Fibroblast of lung (primary cell): ENCODE data around the gene HIVEP3. TPM values are rescaled to one million over a fixed set of nuclear protein-coding genes. Genes with fewer than 3 reads are reported as not detected.

Source experiments
- DNase-seq, 2 donors: peaks; one replicate each; pipeline versions ENCODE4 v3.0.0 to v3.0.0-alpha.2; 2010; ENCODE audit warnings: low read depth in 2 of 2
- H2AFZ ChIP-seq: 2 replicates; pipeline ENCODE4 v1.5.1; 2012; ENCODE audit warnings: low read length, control low read depth, inconsistent platforms
- H3K27ac ChIP-seq: 2 replicates; pipeline ENCODE4 v1.5.1; 2011; ENCODE audit warnings: low read length, control low read depth; ENCODE audit not compliant: insufficient read depth
- H3K27me3 ChIP-seq: 2 replicates; pipeline ENCODE4 v1.5.1; 2011; ENCODE audit warnings: mild to moderate bottlenecking, low read length; ENCODE audit not compliant: control insufficient read depth, insufficient read depth
- H3K36me3 ChIP-seq: 2 replicates; pipeline ENCODE4 v1.5.1; 2011; ENCODE audit warnings: low read length; ENCODE audit not compliant: control insufficient read depth, insufficient read depth
- H3K4me1 ChIP-seq: 2 replicates; pipeline ENCODE4 v1.5.1; 2011; ENCODE audit warnings: low read length; ENCODE audit not compliant: control insufficient read depth, insufficient read depth; ENCODE audit errors: extremely low read depth
- H3K4me2 ChIP-seq: 2 replicates; pipeline ENCODE4 v1.5.1; 2011; ENCODE audit warnings: low read length, control low read depth; ENCODE audit not compliant: insufficient read depth; ENCODE audit errors: extremely low read depth
- H3K4me3 ChIP-seq, 4 experiments: fragments of 200-600 bp in 1 of 4; sonication (generic) in 1 of 4; replicated peaks in 1 of 4; 2 replicates each; pipeline ENCODE4 v1.5.1; 2011 to 2016; ENCODE audit warnings: low read length in 4 of 4, low read depth in 3 of 4, mild to moderate bottlenecking in 3 of 4, control low read depth in 2 of 4, inconsistent platforms in 1 of 4, mixed read lengths in 1 of 4; ENCODE audit not compliant: insufficient read depth in 1 of 4; ENCODE audit errors: control extremely low read depth in 1 of 4
- H3K79me2 ChIP-seq: 2 replicates; pipeline ENCODE4 v1.5.1; 2012; ENCODE audit warnings: mild to moderate bottlenecking, low read length, inconsistent platforms; ENCODE audit not compliant: control insufficient read depth, insufficient read depth
- H3K9ac ChIP-seq: 2 replicates; pipeline ENCODE4 v1.5.1; 2011; ENCODE audit warnings: mild to moderate bottlenecking, low read length, control low read depth; ENCODE audit not compliant: insufficient read depth
- H3K9me3 ChIP-seq: 2 replicates; pipeline ENCODE4 v1.5.1; 2012; ENCODE audit warnings: low read depth, low read length; ENCODE audit not compliant: control insufficient read depth, insufficient read depth
- H4K20me1 ChIP-seq: 2 replicates; pipeline ENCODE4 v1.5.1; 2011; ENCODE audit warnings: low read length; ENCODE audit not compliant: control insufficient read depth, insufficient read depth; ENCODE audit errors: extremely low read depth
- CTCF ChIP-seq, 2 donors: IDR thresholded peaks in 1 of 2; conservative IDR thresholded peaks in 1 of 2; 1 replicate in 1 of 2; 2 replicates in 1 of 2; pipeline ENCODE4 v1.5.1; 2011 to 2012; ENCODE audit warnings: low read length in 2 of 2, control low read depth in 1 of 2, inconsistent platforms in 1 of 2, low read depth in 1 of 2, mild to moderate bottlenecking in 1 of 2
- EZH2 ChIP-seq: IDR thresholded peaks from 2 replicates; pipeline ENCODE4 v1.5.1; 2012; ENCODE audit warnings: low read length, control low read depth, mild to moderate bottlenecking; ENCODE audit errors: missing control alignments
- polyA plus RNA-seq, 2 donors: library from polyadenylated mRNA; depleted of rRNA in 1 of 2; stranded (reverse) in 1 of 2; unstranded in 1 of 2; fragments of >200 nt; gene quantifications; 2 replicates each; pipeline ENCODE4 v1.2.1, GENCODE V29; 2011 to 2012; ENCODE audit warnings: missing spikeins in 1 of 2
- total RNA-seq: library from RNA; depleted of rRNA; stranded (reverse); fragments of >200 nt; gene quantifications from 2 replicates; pipeline ENCODE4 v1.2.1, GENCODE V29; 2014

HIVEP3 gene
- total and polyA plus RNA-seq, 2 donors (not counting 1 experiment from before 2014, with no cell fraction given) = 0.83 to 3.2 TPM

DNA sequence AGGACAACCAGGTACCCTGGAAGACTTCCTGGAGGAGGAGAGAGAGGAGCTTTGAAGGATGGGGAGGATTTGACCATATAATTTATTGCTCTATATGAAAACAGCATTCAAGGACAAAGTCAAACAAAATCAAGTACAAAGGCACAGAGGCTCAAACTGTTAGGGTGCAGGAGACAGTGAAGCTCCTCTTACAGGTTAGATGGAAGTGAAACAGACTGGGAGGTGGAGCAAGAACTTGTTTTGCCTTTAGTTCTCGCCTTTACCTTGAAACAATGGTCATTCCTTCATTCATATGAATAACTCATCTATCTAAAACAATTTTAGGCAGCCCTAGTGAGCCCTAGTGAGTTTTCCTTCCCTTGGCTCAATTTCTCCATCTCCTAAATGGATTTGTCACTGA, 199.6 kb downstream of the HIVEP3 start:
- H3K36me3 ChIP-seq = no peaks in the 10 kb centered on the region
- H3K27me3 ChIP-seq = no peaks in the 10 kb centered on the region
- H3K9me3 ChIP-seq = no peaks in the 10 kb centered on the region
- no peak for TF ChIP-seq CTCF (conservative IDR thresholded peaks at IDR 0.05 in 1 of 2, IDR thresholded peaks at IDR 0.05 in 1 of 2; ENCODE audit: low read depth in 1 of 2, low read length in 2 of 2)
- TF ChIP-seq EZH2 = no peak
- H3K4me1 ChIP-seq = peaks cover 3% of the 10 kb centered on the region
- H3K79me2 ChIP-seq = no peaks in the 10 kb centered on the region
- H3K9ac ChIP-seq = no peak overlapping the region
- no peak overlapping the region for H3K27ac ChIP-seq
- no peak overlapping the region for H2AFZ ChIP-seq
- H3K4me2 ChIP-seq = no peak overlapping the region
- H4K20me1 ChIP-seq = no peaks in the 10 kb centered on the region
- DNase-seq = no peak
- H3K4me3 ChIP-seq = no peak overlapping the region

DNA sequence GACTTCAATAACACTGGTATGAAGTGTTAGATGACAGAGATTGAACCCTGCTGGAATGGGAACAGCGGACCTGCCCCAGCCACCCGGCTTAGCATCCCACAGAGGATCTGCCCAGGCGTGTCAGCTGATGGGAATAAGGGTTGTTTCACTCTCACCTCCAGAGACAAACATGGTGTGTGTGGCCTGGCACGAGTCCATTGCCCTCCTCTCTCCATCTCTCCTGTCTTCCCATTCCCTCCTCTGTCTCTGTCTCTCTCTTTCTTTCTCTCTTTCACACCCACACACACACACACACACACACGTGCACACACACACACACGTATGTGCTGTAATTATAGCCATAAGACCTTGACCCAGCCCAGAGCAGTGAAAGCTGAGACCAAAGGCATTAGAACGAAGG, 200.2 kb downstream of the HIVEP3 start:
- no peaks in the 10 kb centered on the region for H3K36me3 ChIP-seq
- H3K4me1 ChIP-seq = peaks cover 7% of the 10 kb centered on the region
- no peak overlapping the region for H3K4me2 ChIP-seq
- TF ChIP-seq EZH2 = no peak
- TF ChIP-seq CTCF (conservative IDR thresholded peaks at IDR 0.05 in 1 of 2, IDR thresholded peaks at IDR 0.05 in 1 of 2; ENCODE audit: low read depth in 1 of 2, low read length in 2 of 2) = no peak
- no peaks in the 10 kb centered on the region for H4K20me1 ChIP-seq
- H3K9me3 ChIP-seq = no peaks in the 10 kb centered on the region
- no peaks in the 10 kb centered on the region for H3K79me2 ChIP-seq
- H2AFZ ChIP-seq = no peak overlapping the region
- no peak overlapping the region for H3K9ac ChIP-seq
- no peaks in the 10 kb centered on the region for H3K27me3 ChIP-seq
- H3K4me3 ChIP-seq = no peak overlapping the region
- no peak overlapping the region for H3K27ac ChIP-seq
- DNase-seq = peak in 1 of 2 donors; percentile 52

GRCh38 chr1:41716188-41717130, 202.3 kb downstream of the HIVEP3 start:
- no peak overlapping the region for H2AFZ ChIP-seq
- no peak overlapping the region for H3K4me2 ChIP-seq
- no peak overlapping the region for H3K27ac ChIP-seq
- TF ChIP-seq CTCF (conservative IDR thresholded peaks at IDR 0.05 in 1 of 2, IDR thresholded peaks at IDR 0.05 in 1 of 2; ENCODE audit: low read depth in 1 of 2, low read length in 2 of 2) (no peak), EZH2 (no peak)
- DNase-seq = peak in 1 of 2 donors; percentile 19
- H4K20me1 ChIP-seq = no peaks in the 10 kb centered on the region
- peaks cover 7% of the 10 kb centered on the region for H3K4me1 ChIP-seq
- no peak overlapping the region for H3K9ac ChIP-seq
- no peak overlapping the region for H3K4me3 ChIP-seq
- no peaks in the 10 kb centered on the region for H3K36me3 ChIP-seq
- no peaks in the 10 kb centered on the region for H3K27me3 ChIP-seq
- H3K9me3 ChIP-seq = no peaks in the 10 kb centered on the region
- H3K79me2 ChIP-seq = no peaks in the 10 kb centered on the region
